Hematopoietic multipotent progenitor cell (in vitro differentiated cells): Measurements from ENCODE around the gene ACTR6. TPM values are rescaled to one million over a fixed set of nuclear protein-coding genes. Genes with fewer than 3 reads are reported as not detected.
A peak's percentile ranks its signal among the peaks of the same experiment; 100 is the strongest.
"Not testable (repeated sequence)": the region's sequence is repeated elsewhere in the genome, so short reads cannot be mapped to it uniquely, and the experiment has no call there.

Experiments
- DNase-seq, 3 donors: peaks; one replicate each; pipeline ENCODE4 v3.0.0-alpha.2; 2011 to 2015; ENCODE audit warnings: low read depth in 2 of 3, low spot score in 2 of 3
- total RNA-seq: library from RNA; depleted of rRNA; stranded (reverse); fragments of >200 nt; gene quantifications from one replicate; pipeline ENCODE4 v1.2.3, GENCODE V29; 2012

Gene ACTR6
- total RNA-seq, 1 donor = 8.1 TPM

DNA sequence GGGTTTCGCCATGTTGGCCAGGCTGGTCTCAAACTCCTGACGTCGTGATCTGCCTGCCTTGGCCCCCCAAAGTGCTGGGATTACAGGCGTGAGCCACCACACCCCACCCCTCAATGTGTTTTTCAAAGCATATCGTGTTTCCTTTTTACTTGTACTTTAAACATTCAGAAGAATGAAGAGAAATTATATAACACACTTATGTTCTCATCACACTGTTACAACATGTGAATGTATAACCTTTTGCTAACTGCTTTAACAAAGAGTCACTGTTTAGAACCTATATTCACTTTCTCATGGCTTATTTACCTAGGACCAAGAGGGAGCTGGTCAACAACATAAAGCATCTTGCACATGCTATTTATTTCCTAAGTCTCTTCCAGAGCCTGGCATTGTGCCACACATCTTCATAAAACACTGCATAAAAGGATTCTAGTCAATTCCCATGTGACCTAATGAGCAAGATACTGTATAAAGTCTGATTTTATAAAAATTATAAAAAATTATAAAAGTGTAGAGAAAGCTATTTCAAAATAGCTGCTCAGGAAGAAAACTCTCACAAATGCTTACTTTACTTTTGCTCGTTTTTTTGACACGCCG, 16.0 kb upstream of the ACTR6 start:
- no peak for DNase-seq

DNA sequence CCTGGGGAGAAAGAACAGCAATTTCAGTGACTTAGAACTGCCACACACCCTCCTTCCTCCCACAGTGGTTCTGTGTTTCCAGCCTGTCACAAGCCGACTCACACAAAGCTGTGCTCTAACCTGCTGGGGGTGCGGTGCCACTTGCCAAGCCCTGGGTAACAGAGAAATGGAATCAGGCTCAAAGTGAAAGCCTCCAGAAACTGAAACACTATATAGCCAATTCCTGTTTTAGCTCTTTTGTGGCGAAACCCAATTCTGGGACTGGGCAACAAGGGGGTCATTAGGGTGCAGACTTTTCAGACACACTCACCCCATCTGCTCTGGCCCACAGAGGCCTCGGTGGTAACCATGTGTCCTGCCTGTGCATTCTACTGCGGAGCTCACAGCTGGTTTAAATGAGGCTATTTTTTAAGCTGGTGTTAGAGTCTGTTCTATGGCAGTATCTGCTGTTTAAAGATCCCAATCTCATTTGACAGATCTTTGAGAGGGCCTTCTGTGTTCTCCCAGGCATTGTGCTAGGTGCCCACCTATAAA, 15.2 kb upstream of the ACTR6 start:
- DNase-seq = no peak

DNA sequence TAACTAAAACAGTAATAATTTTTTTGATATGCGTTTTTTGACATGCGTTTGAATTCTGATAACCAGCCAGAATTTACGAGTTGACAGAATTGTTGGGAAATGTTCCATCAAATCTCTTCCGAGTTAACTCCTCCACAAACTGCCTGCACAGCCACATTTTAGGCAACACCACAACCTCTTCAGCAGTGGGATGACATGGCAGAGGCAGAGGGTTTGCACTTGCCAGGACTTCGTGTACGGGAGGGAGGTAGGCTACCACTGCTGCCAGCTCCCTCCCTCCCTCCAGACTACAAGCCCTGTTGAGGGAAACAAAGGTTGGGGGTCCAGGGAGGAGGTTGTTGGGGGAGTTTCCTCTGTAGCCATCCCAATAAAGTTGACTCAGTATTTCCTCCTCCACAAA, 14.5 kb upstream of the ACTR6 start:
- no peak for DNase-seq

DNA sequence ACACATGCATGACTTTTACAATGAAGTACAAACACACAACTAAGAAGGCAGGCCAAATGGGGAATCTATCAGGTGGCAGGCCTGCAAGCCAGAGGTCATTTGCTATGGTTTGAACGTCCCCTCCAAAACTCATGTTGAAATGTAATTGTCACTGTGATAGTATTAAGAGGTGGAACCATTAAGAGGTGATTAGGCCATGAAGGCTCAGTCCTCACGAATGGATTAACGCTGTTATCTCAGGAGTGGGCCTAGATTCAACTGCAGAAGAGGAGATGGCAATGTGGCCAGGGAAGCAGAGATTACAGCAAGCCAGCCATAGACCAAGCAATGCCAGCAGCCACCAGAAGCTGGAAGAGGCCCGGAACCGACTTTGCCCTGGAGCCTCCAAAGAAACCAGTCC, 13.5 kb upstream of the ACTR6 start:
- DNase-seq = no peak

DNA sequence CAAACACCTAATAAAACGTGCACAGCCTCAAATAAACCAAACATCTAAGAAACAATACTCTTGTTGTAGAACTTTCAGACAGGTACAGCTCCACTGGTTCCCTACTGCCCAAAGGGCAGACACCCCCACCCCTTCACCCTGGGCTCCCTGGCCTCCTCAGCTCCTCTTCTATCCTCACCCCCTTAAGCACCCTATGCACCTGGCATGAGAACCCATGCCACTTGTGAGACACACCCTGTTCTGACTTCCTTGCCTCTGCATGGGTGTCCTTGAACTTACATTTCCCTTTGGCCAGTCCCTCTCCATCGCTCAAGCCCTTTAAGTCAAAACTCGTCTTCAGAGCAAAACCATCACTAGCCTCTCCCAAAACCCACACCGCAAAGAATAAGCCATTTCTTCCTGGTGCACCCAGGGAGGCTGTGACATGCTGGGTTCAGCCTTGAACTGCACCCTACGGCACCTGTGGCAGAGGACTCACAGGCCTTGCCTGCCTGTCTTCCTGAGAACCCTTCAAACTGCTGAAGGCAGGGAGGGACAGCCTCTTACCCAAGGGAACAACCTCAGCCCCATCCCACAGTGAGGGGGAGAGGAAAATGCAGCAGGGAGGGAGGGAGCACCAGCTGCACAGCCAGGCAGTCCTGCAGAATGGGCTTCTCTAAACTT, 12.6 kb upstream of the ACTR6 start:
- no peak for DNase-seq

DNA sequence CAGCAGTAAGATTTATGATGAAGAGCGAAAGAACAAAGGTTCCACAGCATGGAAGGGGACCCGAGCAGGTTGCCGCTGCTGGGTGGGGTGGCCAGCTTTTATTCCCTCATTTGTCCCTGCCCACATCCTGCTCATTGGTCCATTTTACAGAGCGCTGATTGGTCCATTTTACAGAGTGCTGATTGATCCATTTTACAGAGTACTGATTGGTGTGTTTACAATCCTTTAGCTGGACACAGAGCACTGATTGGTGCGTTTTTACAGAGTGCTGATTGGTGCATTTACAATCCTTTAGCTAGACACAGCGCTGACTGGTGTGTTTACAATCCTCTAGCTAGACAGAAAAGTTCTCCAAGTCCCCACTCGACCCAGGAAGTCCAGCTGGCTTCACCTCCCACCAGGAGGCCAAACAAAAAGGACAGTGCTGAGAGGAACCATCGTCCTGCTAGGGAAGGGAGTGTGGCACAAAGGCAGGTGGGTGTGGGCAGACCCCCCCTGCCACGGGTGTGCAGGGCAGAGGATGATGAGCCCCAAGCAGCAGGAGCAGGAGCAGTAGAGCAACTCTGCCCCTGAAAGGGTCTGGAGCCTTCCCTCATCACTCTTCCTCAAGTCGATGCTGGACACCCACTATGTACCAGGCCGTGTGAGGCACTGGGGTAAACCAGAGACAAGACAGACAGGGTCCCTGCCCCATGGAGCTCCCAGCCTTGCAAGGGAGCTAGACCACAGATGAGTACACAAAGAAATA, 11.6 kb upstream of the ACTR6 start:
- DNase-seq = not testable (repeated sequence)

DNA sequence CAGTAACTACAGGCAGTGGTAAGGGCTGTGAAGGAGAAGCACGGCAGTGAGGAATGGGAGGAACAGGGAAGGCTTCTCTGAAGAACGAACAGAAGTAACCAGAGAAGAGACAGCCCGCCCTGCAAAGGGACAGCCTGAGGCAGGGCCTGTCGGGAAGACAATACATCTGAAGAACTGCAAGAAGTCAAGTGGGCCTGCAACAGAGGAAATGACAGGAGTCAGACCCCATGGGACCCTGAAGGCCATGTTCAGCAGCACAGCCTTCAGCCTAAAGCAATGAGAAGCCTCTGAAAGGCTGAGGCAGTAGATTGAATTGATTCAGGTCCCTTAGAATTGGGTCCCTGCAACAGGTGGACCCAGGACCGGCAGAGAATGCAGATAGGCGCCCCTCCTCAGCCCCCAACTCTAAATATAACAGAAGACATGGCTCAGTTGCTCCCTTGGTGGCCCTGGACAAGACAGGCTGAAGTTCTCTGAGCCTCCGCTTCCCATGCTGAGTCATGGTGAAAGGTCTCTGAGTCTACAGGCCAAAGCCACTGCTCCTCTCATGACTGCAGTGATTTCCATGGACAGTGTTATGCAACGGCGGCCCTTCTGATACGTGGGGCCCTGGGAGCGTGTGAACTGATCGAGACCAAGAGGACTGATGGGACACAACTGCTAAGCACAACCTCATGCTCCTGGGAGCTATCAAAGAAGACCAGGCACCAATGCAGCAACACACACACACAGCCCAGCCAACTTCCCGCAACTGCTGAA, 10.8 kb upstream of the ACTR6 start:
- DNase-seq = no peak

DNA sequence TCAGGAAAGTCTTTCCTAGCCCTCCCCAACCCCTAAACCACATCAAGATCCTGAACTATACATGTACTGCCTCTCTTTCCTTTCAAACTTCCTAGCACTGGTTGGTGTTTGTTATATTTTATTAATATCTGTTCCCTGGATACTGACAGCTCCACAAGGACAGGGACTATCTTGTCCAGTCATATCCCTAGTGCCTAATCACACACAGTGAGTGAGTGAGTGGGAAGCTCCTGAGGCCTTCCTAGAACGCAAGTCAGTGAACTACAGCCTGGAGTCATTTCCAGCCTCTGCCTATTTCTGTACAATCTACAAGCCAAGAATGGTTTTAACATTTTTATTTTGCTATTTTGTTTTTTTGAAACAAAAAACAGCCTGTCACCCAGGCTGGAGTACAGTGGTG, 7.5 kb upstream of the ACTR6 start:
- no peak for DNase-seq

DNA sequence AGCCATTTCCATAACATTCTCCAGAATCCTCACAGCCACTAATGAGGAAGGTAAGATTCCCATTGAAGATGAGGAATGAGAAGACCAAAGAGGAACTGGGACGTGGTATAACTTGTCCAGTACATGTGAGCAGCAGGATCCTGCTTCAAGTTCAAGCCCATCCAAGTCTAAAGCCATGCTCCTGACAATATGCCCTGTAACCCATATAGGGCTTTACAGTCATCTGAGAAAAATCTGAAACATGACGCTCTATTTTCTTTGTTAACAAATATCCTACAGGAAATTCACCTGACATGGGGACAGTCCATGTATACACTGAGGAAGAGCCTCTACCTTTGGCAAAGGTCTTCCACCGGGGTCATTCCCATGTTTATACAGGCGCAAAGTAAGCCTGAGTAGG, 3.1 kb upstream of the ACTR6 start:
- no peak for DNase-seq

DNA sequence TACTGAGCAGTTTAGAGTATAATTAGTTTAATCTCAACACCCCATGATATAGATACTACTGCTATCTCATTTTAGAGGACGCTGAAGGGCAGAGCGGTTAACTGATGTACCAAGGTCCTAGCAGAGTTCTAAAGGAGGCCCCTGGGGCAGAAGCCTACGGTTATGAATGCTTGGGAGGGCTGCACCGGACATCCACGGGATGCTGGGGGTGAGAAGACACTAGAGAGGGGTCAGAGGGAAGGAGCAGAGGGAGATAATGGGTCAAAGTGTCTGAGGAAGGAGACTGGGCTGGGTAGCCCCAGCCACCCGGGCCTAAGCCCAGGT, 1.6 kb upstream of the ACTR6 start:
- no peak for DNase-seq

DNA sequence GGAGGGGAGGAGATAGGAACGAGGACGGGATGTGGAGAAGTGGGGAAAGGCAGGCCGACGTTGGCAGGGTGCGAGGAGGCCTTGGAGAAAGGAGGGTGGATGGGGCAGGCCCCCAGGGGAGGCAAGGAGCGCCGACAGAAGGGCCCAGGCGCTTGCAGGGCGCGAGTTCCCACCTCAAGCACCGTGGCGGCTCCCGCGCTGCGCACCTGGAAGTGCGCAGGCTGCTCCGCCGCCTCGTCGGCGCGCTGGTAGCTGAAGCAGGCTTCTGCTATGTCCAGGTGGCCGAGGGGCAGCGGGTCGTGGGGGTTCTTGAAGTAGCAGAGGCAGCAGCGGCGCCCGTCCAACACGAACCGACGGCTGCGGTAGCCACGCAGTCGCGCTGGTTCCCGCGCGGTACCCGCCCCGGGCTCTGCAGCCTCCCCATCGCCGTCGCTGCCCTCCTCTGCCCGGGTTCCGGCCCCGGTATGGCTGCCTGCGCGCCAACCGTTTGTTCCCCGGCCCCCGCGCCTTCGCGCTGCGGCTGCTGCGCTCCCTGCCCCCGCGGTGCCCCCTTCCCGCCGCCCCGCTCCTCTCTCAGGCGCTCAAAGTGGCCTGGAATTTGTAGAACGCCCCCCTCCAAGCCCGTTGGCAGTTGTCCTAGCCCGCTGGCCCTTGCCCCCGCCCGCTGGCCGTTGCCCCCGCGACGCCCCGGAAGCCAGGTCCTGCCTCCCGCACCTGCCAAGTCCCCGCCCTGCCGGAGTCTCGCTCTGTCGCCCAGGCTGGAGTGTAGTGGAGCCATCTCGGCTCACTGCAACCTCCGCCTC, 1.1 kb upstream of the ACTR6 start:
- DNase-seq = peak; percentile 30 to 53 (median 36)

DNA sequence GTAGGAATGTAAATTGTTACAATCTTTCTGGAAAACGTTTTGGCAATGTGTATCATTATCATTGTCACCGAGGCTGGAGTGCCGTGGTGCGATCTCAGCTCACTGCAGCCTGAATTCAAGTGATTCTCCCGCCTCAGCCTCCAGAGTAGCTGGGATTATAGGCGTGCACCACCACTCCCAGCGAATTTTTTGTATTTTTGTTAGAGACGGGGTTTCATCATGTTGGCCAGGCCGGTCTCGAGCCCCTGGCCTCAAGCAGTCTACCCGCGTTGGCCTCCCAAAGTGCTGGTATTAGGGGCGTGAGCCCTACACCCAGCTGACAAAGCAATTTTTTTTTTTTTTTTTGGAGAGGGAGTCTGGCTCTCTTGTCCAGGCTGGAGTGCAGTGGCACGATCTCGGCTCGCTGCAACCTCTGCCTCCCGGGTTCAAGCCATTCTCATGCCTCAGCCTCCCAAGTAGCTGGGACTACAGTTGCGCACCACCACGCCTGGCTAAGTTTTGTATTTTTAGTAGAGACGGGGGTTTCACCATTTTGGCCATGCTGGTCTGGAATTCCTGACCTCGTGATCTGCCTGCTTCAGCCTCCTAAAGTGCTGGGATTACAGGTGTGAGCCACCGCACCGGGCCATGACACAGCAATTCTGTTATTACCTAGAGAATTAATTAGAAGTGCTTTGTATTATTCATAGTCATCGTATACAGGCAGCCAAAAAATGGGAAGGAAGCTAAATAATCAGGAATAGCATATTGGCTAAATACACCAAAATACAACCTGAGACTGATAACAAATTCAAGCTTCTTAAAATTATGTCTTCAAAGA, 1.2 kb downstream of the ACTR6 start:
- DNase-seq = no peak

DNA sequence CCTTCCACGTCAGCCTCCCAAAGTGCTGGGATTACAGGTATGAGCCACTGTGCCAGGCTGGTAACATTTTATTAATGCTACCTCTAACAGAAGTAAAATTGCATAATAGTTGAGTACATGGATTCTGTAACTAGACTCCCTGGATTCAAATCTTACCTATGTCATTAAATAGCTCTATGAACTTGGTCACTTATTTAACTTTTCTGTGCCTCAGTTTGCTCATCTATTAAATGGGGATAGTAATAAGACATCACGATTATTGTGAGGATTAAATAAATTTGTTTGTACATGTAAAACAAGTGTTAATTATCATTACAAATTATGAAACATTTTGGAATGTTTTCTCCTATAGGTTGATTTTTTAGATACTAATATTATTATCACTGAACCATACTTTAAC, 6.7 kb downstream of the ACTR6 start:
- no peak for DNase-seq

DNA sequence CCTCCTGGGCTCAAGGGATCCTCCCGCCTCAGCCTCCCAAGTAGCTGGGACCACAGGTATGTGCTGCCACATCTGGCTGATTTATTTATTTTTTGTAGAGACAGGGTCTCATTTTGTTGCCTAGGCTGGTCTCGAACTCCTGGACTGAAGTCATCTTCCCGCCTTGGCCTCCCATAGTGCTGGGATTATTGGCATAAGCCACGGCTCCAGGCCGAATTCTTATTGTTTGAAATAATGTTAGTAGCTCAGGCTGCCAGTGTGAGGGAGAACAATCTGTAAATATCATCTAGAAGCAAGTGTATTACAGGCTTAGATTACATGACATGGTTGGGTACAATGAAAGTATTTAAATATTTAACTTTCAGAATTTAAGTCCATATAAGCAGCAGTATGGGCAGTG, 8.2 kb downstream of the ACTR6 start:
- DNase-seq = no peak

DNA sequence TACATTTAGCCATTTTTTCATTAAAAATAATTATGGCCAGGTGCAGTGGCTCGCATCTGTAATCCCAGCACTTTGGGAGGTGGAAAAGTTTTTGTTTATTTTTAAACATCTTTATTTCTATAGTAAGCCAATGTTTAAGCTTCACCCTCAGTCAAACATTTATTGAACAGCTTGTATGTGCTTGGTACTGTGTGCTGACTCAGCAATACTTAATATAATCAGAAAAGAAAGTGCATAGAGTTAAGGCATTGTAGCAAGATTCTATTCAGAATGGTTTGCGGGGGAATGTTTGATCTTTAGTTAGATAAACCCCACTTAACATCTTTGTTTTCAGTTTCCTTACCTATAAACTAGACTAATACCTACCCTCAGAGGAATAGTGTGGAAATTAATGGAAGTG, 11.1 kb downstream of the ACTR6 start:
- no peak for DNase-seq

DNA sequence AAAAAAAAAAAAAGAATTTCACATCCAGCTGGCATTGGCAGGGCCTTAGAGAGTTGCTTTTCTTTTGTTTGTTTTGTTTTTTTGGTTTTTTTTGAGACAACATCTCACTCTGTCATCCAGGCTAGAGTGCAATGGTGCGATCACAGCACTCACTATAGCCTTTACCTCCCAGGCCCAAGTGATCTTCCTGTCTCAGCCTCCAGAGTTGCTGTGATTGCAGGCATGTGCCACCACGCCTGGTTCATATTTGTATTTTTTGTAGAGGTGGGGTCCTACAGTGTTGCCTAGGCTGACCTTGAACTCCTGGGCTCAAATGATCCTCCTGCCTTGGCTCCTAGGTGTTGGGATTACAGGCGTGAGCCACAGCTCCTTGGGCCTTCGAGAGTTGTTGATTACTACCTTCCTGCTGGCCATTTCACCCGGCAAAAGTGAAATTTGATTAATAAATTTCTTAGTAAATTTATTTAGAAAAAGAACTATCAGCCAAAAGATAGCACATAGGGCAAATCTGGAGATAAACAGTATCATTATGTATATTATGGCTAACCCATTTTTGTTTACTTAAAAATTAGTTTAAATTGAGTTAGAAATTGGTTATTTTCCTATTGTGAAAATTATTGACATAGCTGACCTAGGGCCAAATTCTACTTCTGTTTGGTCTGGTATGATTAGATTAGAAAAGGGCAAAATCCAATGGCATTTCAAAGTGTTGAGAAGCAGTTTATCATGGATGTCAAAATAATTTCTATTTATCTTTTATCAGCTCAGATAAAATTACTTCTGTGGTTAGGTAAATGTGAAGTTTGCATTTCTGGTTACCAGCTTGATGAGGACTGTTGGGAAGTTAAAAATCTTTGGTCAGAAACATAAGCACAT, 12.6 kb downstream of the ACTR6 start:
- DNase-seq = no peak

DNA sequence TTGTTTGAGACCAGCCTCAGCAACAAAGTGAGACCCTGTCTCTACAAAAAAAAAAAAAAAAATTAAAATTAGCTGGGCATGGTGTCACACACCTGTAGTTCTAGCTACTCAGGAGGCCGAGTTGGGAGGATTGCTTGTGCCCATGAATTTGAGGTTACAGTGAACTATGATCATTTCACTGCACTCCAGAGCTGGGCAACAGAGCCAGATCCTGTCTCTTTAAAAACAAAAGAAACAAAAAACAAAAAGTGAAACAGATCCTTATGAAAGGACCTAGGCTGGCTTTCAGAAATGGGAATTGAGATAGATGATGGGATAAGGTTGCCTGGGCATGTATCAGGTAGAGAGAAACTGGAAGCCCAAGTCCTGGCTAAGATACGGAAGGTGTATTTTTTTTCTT, 13.9 kb downstream of the ACTR6 start:
- DNase-seq = no peak

DNA sequence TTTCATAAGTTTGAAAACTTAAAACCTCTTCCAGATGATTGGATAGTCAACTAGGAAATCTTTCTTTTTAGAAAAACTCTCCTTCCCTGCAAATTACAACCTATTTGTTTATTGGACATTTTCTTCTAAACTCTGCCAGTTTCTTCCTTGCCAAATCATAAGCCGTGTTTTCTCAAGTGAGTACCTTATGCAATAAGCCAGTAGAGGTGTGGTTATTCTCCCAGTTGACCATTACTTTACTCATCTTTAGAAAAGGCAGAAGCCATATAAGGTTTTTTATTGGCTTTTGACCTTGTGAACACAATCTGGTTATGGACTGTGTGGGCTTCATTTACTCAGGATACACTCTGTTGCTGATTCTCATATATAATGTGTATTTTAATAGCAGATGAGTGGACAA, 14.6 kb downstream of the ACTR6 start:
- DNase-seq = no peak

DNA sequence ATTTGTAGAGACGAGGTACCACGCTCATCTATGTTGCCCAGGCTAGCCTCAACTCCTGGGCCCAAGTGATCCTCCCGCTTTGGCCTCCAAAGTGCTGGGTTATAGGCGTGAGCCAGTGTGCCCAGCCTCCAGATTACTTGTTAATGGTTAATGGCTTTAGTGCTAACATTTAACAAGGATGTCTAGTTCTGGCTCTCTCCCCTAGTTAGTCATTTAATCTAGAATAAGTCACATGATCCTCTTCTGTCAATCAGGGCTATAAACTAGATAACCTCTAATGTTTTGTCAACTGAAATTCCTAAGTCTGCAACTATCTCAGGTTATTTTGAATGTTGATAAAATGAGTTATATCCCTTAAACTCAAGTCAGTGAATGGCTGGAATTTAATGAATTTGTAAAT, 15.7 kb downstream of the ACTR6 start:
- DNase-seq = no peak
